SJCRH30 (cell line): ENCODE data around the gene TELO2. TPM values are rescaled to one million over a fixed set of nuclear protein-coding genes. Genes with fewer than 3 reads are reported as not detected.

Experiments used
- DNase-seq, 2 experiments: peaks; one replicate each; pipeline ENCODE4 v3.0.0-alpha.2; 2015 to 2020
- H3K27ac ChIP-seq: fragments of 250-450 bp; sonication (Bioruptor Pico); 2 replicates; pipeline ENCODE4 v1.5.1; 2020; ENCODE audit warnings: mild to moderate bottlenecking, moderate library complexity
- H3K27me3 ChIP-seq: fragments of 250-450 bp; sonication (Bioruptor Pico); 2 replicates; pipeline ENCODE4 v1.5.1; 2020; ENCODE audit warnings: mild to moderate bottlenecking, moderate library complexity
- H3K36me3 ChIP-seq: fragments of 250-450 bp; sonication (Bioruptor Pico); 2 replicates; pipeline ENCODE4 v1.5.1; 2020; ENCODE audit warnings: mild to moderate bottlenecking, moderate library complexity
- H3K4me1 ChIP-seq: fragments of 250-450 bp; sonication (Bioruptor Pico); 2 replicates; pipeline ENCODE4 v1.5.1; 2020; ENCODE audit warnings: mild to moderate bottlenecking, moderate library complexity
- H3K4me3 ChIP-seq: fragments of 250-450 bp; sonication (Bioruptor Pico); 2 replicates; pipeline ENCODE4 v1.5.1; 2020; ENCODE audit warnings: mild to moderate bottlenecking, moderate library complexity
- H3K9me3 ChIP-seq: fragments of 250-450 bp; sonication (Bioruptor Pico); replicated peaks from 2 replicates; pipeline ENCODE4 v1.5.1; 2020; ENCODE audit warnings: mild to moderate bottlenecking, moderate library complexity
- total RNA-seq: library from RNA; depleted of rRNA; stranded (reverse); fragments of >200 nt; shearing (Covaris generic); gene quantifications from 2 replicates; pipeline ENCODE4 v1.2.3, GENCODE V29; 2014

Gene TELO2
- total RNA-seq, 1 experiment from 2014 or later = 27.9 TPM

DNA sequence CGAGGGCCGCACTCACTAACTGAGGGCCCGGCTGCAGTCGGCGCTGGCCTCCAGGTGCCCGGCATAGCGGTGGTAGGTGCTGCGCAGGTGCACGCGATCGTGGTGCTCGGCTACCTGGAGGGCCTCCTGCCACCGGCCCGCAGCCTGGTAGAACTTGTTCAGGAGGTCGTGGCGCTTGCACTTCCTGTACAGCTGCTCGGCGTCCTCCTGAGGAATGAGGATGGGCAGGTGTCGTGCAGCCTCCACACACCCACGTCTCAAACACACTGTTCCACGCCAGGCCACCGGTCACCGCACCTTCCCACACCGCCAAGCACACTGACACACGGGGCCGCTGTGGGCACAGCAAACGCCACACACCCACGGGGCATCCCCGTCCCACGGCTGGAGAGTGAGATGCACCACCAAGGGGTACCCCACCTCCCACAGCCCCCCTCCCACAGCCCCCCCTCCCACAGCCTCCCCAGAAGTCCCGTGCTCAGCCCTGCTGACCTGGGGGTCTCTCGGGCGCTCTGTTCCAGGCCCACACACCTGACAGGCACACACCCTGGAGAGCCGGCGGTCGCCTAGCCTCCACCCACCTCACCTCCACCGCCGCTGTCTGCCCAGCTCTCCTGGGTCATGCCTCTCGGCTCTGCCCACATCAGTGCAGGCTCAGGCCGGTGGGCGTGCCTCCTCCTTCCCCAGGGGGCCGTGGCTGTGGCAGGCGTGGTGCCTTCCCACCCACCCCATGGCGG lies 32.9 kb downstream of the TELO2 start:
- H3K9me3 ChIP-seq = no peaks in the 10 kb centered on the region
- H3K27ac ChIP-seq = no peak overlapping the region
- H3K4me1 ChIP-seq = no peaks in the 10 kb centered on the region
- H3K36me3 ChIP-seq = no peaks in the 10 kb centered on the region
- no peak overlapping the region for H3K4me3 ChIP-seq
- DNase-seq = no peak
- 0 out of 2 replicates have a peak, but pooled peaks cover 5% of the 10 kb centered on the region for H3K27me3 ChIP-seq

DNA sequence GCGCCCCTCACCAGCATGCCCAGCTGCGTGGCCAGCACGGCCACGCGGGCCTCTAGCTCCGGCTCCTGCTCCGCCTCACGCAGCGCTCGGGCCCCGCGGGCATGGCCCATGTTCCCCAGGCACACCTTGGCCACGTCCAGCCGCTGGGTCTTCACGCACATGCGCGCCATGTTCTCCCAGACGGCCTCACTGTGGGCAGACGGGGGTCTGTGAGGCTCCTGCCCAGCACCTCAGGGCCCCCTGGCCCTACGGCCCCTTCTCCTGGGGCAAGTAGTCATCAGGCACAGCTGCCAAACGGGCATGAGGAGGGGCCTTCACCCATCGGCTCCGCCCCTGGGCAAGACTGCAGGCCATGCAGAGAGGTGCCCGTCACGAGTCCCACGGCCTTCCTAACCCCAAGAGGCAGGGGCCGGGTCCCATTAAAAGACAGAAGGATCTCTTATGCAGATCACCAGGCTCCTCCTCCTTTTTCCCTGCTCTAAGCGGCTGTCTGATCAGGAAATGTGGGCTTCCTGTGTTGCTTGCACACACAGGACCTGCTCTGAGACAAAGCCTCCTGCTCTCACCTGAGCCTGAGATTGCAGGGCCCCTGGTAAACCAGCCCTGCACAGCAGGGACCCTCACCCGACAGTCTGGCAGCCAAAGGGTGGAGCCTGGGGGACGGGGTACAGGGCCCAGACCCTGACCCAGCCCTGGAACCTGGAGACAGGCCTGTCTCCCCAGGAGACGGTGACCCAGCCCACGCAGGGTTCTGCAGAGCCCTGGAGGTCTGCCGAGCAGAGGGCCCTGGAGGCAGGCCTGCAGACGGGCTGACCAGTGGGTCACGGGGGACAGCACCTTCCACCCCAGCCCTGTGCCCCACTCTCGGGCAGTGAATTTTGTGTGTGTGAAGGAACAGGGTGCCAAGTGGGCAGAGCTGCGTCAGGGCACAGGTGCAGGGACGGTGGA lies 33.7 kb downstream of the TELO2 start:
- Histone ChIP-seq H3K4me3 (no peak overlapping the region), H3K36me3 (no peaks in the 10 kb centered on the region), H3K9me3 (no peaks in the 10 kb centered on the region), H3K27me3 (peaks cover 9% of the 10 kb centered on the region; the same call in 1 of the 2 replicates), H3K4me1 (no peaks in the 10 kb centered on the region), H3K27ac (no peak overlapping the region)
- no peak for DNase-seq

GRCh38 chr16:1527836-1528811 lies 35.0 kb downstream of the TELO2 start:
- Histone ChIP-seq H3K4me1 (peaks cover 4% of the 10 kb centered on the region; the same call in 1 of the 2 replicates), H3K27ac (no peak overlapping the region), H3K36me3 (no peaks in the 10 kb centered on the region), H3K9me3 (no peaks in the 10 kb centered on the region), H3K4me3 (no peak overlapping the region), H3K27me3 (peaks cover 9% of the 10 kb centered on the region; the same call in 1 of the 2 replicates)
- no peak for DNase-seq

DNA sequence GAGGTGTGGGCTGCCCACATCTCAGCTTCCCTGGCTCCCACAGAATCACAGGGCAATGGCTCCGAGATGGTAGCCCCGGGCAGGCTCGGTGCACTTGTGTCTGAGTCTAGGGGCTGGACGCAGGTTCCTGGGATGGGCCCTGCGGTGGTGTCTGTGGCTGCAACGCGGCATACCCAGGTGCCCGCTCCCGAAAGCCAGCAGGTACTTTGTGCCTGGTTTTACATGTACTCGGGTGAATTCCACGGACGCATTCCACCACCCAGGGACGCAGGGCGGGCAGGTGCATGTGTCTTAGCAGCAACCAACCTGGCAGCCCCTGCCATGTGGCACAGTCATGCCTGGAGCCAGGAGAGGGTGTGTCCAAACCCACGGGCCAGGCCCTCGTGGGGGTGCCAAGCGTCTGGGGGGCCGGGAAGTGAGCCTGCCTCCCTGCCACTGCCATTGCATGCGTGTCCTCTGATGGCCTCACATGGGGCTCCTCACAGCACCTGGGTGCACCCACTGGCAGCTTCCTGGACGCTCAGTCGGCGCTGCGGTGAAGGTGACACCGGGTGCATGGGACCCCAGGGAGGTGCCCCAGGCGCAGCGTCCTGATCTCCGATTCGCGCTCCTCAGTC lies 35.9 kb downstream of the TELO2 start:
- H3K27ac ChIP-seq = no peak overlapping the region
- peaks cover 9% of the 10 kb centered on the region; the same call in 1 of the 2 replicates for H3K27me3 ChIP-seq
- DNase-seq = no peak
- no peaks in the 10 kb centered on the region for H3K9me3 ChIP-seq
- peaks cover 13% of the 10 kb centered on the region; the same call in 1 of the 2 replicates for H3K4me1 ChIP-seq
- no peaks in the 10 kb centered on the region for H3K36me3 ChIP-seq
- H3K4me3 ChIP-seq = no peak overlapping the region

DNA sequence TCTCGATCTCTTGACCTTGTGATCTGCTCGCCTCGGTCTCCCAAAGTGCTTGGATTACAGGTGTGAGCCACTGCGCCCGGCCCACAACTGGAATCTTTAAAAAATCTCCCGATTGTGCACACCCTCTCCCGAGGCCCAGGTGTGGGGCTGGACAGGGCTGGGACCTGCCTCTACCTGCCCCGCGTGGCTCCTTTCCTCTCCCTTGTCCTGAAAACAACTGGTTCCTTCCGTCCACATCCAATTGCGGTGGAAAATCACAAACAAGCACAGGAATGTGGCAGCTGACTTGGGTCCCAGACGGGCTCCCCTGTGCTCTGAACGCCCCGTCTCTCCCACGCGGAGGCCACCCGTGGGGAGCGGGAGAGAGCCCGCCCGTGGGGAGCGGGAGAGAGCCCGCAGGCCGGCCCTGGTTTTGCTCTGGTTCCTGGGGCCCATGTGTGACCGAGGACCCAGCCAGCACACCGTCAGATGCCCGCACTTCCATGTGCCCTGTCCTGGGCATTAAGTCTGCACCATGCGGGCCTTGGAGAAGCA lies 37.3 kb downstream of the TELO2 start:
- H3K4me3 ChIP-seq = no peak overlapping the region
- no peaks in the 10 kb centered on the region for H3K36me3 ChIP-seq
- H3K9me3 ChIP-seq = no peaks in the 10 kb centered on the region
- no peak overlapping the region for H3K27ac ChIP-seq
- no peak for DNase-seq
- H3K4me1 ChIP-seq = peaks cover 13% of the 10 kb centered on the region; the same call in 1 of the 2 replicates
- peaks cover 9% of the 10 kb centered on the region; the same call in 1 of the 2 replicates for H3K27me3 ChIP-seq

- Histone ChIP-seq H3K9me3 (no peaks in the 10 kb centered on the region), H3K4me1 (peaks cover 13% of the 10 kb centered on the region; the same call in 1 of the 2 replicates), H3K4me3 (no peak overlapping the region), H3K36me3 (no peaks in the 10 kb centered on the region), H3K27me3 (peaks cover 9% of the 10 kb centered on the region; the same call in 1 of the 2 replicates), H3K27ac (no peak overlapping the region)
- no peak for DNase-seq
Observed at GRCh38 chr16:1530883-1531637, 37.9 kb downstream of the TELO2 start.

DNA sequence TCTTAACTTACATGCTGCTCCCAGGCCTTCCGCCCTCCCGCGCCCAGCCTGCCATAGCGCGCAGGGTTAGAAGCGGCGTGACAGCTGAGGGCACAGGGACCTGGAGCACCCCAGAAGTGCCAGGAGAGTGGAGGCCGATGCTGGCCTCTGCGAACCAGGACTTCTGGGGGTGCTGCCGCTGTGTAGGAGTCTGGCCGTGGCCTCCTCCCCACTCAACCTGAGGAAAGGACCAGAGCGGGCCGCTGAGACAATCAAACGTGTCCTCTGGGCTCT lies 38.4 kb downstream of the TELO2 start:
- DNase-seq = no peak
- peaks cover 13% of the 10 kb centered on the region; the same call in 1 of the 2 replicates for H3K4me1 ChIP-seq
- peaks cover 9% of the 10 kb centered on the region; the same call in 1 of the 2 replicates for H3K27me3 ChIP-seq
- H3K4me3 ChIP-seq = no peak overlapping the region
- no peaks in the 10 kb centered on the region for H3K36me3 ChIP-seq
- no peak overlapping the region for H3K27ac ChIP-seq
- no peaks in the 10 kb centered on the region for H3K9me3 ChIP-seq

DNA sequence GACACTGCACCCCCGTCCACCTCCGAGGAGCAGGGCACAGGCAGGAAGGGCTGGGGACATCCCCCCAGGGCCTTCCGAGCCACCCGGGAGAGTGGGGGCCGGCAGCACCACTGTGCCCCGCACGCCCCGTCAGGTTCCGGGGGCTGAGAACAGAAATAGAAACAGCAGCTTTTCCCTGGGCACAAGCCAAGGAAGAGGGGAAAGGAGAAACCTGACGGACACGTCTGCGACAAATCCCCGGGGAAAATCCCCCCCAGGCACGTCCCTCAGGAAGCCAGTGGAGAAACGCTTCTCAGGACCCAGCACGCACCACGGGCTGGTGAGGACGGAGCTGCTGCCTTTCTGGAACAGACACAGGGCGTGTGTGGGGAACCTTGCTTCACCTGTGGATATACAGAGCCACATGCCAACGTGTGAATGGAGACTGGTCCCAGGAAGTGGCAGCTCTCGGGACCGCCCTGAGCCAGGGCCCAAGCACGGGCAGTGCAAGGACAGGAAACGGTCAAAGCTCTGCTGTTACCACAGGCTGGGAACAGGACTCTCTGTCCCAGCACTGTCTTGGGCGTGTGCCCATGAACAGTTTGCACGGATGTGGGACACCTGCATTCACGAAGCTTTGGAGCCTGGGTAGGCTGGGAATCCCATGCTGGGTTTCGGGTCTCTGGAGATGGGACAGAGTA lies 39.1 kb downstream of the TELO2 start:
- Histone ChIP-seq H3K36me3 (no peaks in the 10 kb centered on the region), H3K27ac (no peak overlapping the region), H3K4me1 (peaks cover 13% of the 10 kb centered on the region; the same call in 1 of the 2 replicates), H3K4me3 (no peak overlapping the region), H3K9me3 (no peaks in the 10 kb centered on the region), H3K27me3 (peaks cover 9% of the 10 kb centered on the region; the same call in 1 of the 2 replicates)
- peak in 1 of 2 experiments; percentile 29 for DNase-seq

DNA sequence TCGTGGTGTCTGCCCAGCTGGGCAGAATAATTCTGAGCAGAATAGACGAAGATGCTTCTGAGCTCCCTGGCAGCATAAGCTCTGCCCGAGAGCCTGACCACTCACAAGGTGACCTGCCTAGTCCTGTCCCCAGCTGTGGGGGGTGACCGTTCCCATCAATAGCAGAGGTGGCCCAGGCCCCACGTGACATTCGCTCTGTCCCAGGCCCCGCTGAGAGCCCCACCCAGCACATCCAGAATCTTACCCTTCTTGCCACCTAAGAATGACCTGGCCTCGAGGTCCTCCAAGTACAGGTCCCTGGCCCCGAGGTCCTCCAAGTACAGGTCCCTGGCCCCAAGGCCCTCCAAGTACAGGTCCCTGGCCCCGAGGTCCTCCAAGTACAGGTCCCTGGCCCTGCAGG lies 39.6 kb downstream of the TELO2 start:
- Histone ChIP-seq H3K4me1 (peaks cover 13% of the 10 kb centered on the region; the same call in 1 of the 2 replicates), H3K27me3 (peaks cover 9% of the 10 kb centered on the region; the same call in 1 of the 2 replicates), H3K4me3 (no peak overlapping the region), H3K27ac (no peak overlapping the region), H3K9me3 (no peaks in the 10 kb centered on the region), H3K36me3 (no peaks in the 10 kb centered on the region)
- DNase-seq = no peak

- peak within 1 kb of the TSS; percentile 37; the same call in 1 of the 2 replicates for H3K27ac ChIP-seq
- peak; percentile 61 to 66 for DNase-seq
- H3K27me3 ChIP-seq = peaks cover 9% of the 10 kb centered on the region; the same call in 1 of the 2 replicates
- peaks cover 13% of the 10 kb centered on the region; the same call in 1 of the 2 replicates for H3K4me1 ChIP-seq
- no peaks in the 10 kb centered on the region for H3K36me3 ChIP-seq
- H3K4me3 ChIP-seq = peak within 1 kb of the TSS; percentile 32
- no peaks in the 10 kb centered on the region for H3K9me3 ChIP-seq
Observed at GRCh38 chr16:1533443-1533951, 40.3 kb downstream of the TELO2 start, which contains the start of gene TMEM204. TSS of gene TMEM204 (plus strand) at chr16:1533666. CDS start at chr16:1534276, 610 bp downstream.

DNA sequence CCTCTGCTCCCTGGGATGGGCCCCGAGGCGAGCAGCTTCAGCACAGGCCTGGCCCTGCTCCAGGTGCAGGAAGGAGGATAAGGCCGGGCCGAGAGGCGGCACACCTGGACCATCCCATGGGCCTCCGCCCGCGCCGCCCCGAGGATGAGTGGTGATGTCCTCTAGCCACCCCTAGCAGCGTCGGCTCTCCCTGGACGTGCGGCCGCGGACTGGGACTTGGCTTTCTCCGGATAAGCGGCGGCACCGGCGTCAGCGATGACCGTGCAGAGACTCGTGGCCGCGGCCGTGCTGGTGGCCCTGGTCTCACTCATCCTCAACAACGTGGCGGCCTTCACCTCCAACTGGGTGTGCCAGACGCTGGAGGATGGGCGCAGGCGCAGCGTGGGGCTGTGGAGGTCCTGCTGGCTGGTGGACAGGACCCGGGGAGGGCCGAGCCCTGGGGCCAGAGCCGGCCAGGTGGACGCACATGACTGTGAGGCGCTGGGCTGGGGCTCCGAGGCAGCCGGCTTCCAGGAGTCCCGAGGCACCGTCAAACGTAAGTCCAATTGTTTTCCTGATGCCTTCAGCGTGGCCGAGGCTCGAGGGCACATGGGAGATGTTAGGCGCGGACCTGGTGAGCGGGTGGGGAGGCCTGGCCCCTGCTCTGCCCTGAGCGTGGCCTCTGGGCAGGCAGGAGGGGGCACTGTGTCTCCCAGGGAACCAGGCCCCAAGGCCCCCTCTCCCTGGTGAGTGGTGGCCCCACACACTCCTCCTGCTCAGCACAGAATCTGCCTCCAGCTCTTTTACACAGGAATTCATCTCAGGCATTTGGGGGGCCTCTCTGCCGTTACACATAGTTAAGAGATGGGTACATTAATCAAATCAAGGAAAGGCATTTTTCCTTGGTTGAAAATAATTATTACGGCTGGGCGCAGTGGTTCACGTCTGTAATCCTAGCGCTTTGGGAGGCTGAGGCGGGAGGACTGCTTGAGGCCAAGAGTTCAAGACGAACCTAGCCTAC lies 41.2 kb downstream of the TELO2 start:
- Histone ChIP-seq H3K9me3 (no peaks in the 10 kb centered on the region), H3K27ac (peak overlapping the region; percentile 37; the same call in 1 of the 2 replicates), H3K4me3 (no peak overlapping the region; the same call in 1 of the 2 replicates), H3K4me1 (peaks cover 13% of the 10 kb centered on the region; the same call in 1 of the 2 replicates), H3K36me3 (no peaks in the 10 kb centered on the region), H3K27me3 (peaks cover 9% of the 10 kb centered on the region; the same call in 1 of the 2 replicates)
- no peak for DNase-seq
